ENCODE results near the gene MMP28.

GRCh38 chr17:35761601-35762000, 33.8 kb downstream of the MMP28 start:
- TF ChIP-seq EZH2 (IDR thresholded peaks at IDR 0.05; ENCODE audit: borderline replicate concordance, insufficient read depth, low read depth, low read length, poor library complexity, severe bottlenecking): no peak
- TF ChIP-seq, protein P1, sequence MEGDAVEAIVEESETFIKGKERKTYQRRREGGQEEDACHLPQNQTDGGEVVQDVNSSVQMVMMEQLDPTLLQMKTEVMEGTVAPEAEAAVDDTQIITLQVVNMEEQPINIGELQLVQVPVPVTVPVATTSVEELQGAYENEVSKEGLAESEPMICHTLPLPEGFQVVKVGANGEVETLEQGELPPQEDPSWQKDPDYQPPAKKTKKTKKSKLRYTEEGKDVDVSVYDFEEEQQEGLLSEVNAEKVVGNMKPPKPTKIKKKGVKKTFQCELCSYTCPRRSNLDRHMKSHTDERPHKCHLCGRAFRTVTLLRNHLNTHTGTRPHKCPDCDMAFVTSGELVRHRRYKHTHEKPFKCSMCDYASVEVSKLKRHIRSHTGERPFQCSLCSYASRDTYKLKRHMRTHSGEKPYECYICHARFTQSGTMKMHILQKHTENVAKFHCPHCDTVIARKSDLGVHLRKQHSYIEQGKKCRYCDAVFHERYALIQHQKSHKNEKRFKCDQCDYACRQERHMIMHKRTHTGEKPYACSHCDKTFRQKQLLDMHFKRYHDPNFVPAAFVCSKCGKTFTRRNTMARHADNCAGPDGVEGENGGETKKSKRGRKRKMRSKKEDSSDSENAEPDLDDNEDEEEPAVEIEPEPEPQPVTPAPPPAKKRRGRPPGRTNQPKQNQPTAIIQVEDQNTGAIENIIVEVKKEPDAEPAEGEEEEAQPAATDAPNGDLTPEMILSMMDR (IDR thresholded peaks at IDR 0.05): no peak
